GM19099 (cell line): ENCODE data around the gene C21orf58.

Experiments
- POLR2A ChIP-seq: IDR thresholded peaks from 3 replicates; pipeline ENCODE4 v1.6.1; 2011; ENCODE audit warnings: low read depth; ENCODE audit not compliant: insufficient read length; ENCODE audit errors: extremely low read depth

The C21orf58 gene

GRCh38 chr21:46345861-46346260 lies 22.2 kb upstream of the C21orf58 start:
- no peak for TF ChIP-seq POLR2A

GRCh38 chr21:46344219-46344915 lies 20.7 kb upstream of the C21orf58 start:
- no peak for TF ChIP-seq POLR2A

GRCh38 chr21:46340998-46341397 lies 17.3 kb upstream of the C21orf58 start:
- no peak for TF ChIP-seq POLR2A

GRCh38 chr21:46336603-46337002 lies 12.9 kb upstream of the C21orf58 start:
- TF ChIP-seq POLR2A, result no peak

GRCh38 chr21:46334351-46335140 lies 10.9 kb upstream of the C21orf58 start:
- no peak for TF ChIP-seq POLR2A

- TF ChIP-seq POLR2A, result no peak
These were observed 6.1 kb upstream of the C21orf58 start for GRCh38 chr21:46329796-46330195.

- no peak for TF ChIP-seq POLR2A
These were observed 4.5 kb upstream of the C21orf58 start for GRCh38 chr21:46328151-46328550.

GRCh38 chr21:46327711-46328110 lies 4.0 kb upstream of the C21orf58 start:
- no peak for TF ChIP-seq POLR2A

GRCh38 chr21:46326110-46326703 lies 2.5 kb upstream of the C21orf58 start:
- TF ChIP-seq POLR2A, result no peak

GRCh38 chr21:46325073-46325912 lies 1.6 kb upstream of the C21orf58 start:
- no peak for TF ChIP-seq POLR2A

- TF ChIP-seq POLR2A, result peak; percentile 62
These were observed 861 bp upstream of the C21orf58 start for GRCh38 chr21:46324390-46325072.

- TF ChIP-seq POLR2A, result no peak
These were observed 402 bp downstream of the C21orf58 start for GRCh38 chr21:46323227-46323709.

GRCh38 chr21:46322351-46323226 lies 1.1 kb downstream of the C21orf58 start:
- TF ChIP-seq POLR2A, result no peak

GRCh38 chr21:46320331-46320801 lies 3.3 kb downstream of the C21orf58 start:
- TF ChIP-seq POLR2A, result no peak

GRCh38 chr21:46319186-46319585 lies 4.5 kb downstream of the C21orf58 start:
- no peak for TF ChIP-seq POLR2A
